Upper lobe of left lung (tissue), 4 donors: ENCODE measurements around the gene KCNAB2.

Experiments
- EP300 ChIP-seq, 4 donors: sonication (generic); formaldehyde crosslinking; IDR thresholded peaks; one replicate each; pipeline ENCODE4 v1.5.1; 2017; ENCODE audit warnings: antibody characterized with exemption in 4 of 4, control low read depth in 2 of 4
- TF ChIP-seq, protein P1 (sequence below), 6 experiments: fragments of 450-650 bp in 4 of 6; fragments of 200-600 bp in 2 of 6; sonication (generic) in 2 of 6; IDR thresholded peaks; one replicate each; pipeline ENCODE4 v1.5.1; 2016 to 2019; ENCODE audit warnings: antibody characterized with exemption in 6 of 6

DNA sequence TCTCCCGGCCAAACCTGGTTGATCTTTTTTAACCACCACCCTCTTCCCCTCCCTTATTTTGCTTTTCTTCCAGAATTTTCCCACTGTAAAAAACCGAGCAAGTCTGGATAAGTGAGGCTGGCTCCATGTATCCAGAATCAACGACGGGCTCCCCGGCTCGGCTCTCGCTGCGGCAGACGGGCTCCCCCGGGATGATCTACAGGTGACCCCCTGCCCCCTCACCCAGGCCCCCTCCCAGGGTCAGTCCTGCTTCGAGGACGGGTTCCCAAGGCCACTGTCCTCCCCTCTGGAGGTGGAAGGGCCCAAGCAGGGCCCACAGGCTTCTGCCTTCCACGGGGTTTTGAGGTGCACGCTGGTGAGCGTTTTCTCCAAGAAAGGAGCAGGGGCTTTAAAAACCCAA lies 5.2 kb upstream of the KCNAB2 start:
- no peak for TF ChIP-seq EP300 (IDR thresholded peaks at IDR 0.05)
- TF ChIP-seq, protein P1, sequence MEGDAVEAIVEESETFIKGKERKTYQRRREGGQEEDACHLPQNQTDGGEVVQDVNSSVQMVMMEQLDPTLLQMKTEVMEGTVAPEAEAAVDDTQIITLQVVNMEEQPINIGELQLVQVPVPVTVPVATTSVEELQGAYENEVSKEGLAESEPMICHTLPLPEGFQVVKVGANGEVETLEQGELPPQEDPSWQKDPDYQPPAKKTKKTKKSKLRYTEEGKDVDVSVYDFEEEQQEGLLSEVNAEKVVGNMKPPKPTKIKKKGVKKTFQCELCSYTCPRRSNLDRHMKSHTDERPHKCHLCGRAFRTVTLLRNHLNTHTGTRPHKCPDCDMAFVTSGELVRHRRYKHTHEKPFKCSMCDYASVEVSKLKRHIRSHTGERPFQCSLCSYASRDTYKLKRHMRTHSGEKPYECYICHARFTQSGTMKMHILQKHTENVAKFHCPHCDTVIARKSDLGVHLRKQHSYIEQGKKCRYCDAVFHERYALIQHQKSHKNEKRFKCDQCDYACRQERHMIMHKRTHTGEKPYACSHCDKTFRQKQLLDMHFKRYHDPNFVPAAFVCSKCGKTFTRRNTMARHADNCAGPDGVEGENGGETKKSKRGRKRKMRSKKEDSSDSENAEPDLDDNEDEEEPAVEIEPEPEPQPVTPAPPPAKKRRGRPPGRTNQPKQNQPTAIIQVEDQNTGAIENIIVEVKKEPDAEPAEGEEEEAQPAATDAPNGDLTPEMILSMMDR (IDR thresholded peaks at IDR 0.05), result no peak
